ENCODE measurements around the gene CHCHD5. TPM values are rescaled to one million over a fixed set of nuclear protein-coding genes. Genes with fewer than 3 reads are reported as not detected.
A peak's percentile ranks its signal among the peaks of the same experiment; 100 is the strongest.

Gene CHCHD5
- total and polyA plus RNA-seq, 4 donors, result 5.0 to 59.9 (median 21.2) TPM

- Histone ChIP-seq H3K27ac (ENCODE audit: low read depth in 1 of 2, low read length in 2 of 2) (no peak overlapping the region), H3K27me3 (ENCODE audit: control insufficient read depth in 4 of 4, insufficient read depth in 4 of 4, low read length in 3 of 4) (no peaks in the 10 kb centered on the region), H3K9me3 (ENCODE audit: control insufficient read depth in 4 of 4, low read length in 3 of 4) (no peaks in the 10 kb centered on the region), H3K4me1 (ENCODE audit: control insufficient read depth in 4 of 4, insufficient read depth in 4 of 4, low read length in 3 of 4) (peaks cover 0 to 5% (median 2%) of the 10 kb centered on the region in 4 donors), H3K4me3 (ENCODE audit: low read depth in 1 of 3, low read length in 3 of 3) (no peak overlapping the region), H3K36me3 (ENCODE audit: control insufficient read depth in 4 of 4, insufficient read depth in 3 of 4, low read depth in 1 of 4, low read length in 3 of 4) (no peaks in the 10 kb centered on the region), H3K9ac (ENCODE audit: low read depth in 1 of 2, low read length in 2 of 2) (no peak overlapping the region)
- no peak for DNase-seq (ENCODE audit: low spot score)
- 83% methylated on average over 11 of the region's 11 CpGs for whole genome bisulfite sequencing
- TF ChIP-seq REST (IDR thresholded peaks at IDR 0.05) (no peak), MAX (IDR thresholded peaks at IDR 0.05) (no peak), YY1 (IDR thresholded peaks at IDR 0.05) (no peak)
Observed at GRCh38 chr2:112623913-112624777, 39.7 kb downstream of the CHCHD5 start.

- H3K4me1 ChIP-seq (ENCODE audit: control insufficient read depth in 4 of 4, insufficient read depth in 4 of 4, low read length in 3 of 4), result peaks cover 0 to 5% (median 2%) of the 10 kb centered on the region in 4 donors
- H3K27me3 ChIP-seq (ENCODE audit: control insufficient read depth in 4 of 4, insufficient read depth in 4 of 4, low read length in 3 of 4), result no peaks in the 10 kb centered on the region
- H3K27ac ChIP-seq (ENCODE audit: low read depth in 1 of 2, low read length in 2 of 2), result no peak overlapping the region
- 74% methylated on average over 7 of the region's 7 CpGs for WGBS
- no peak overlapping the region for H3K4me3 ChIP-seq (ENCODE audit: low read depth in 1 of 3, low read length in 3 of 3)
- TF ChIP-seq HNF4G (IDR thresholded peaks at IDR 0.05), result no peak
- no peak for TF ChIP-seq JUND (IDR thresholded peaks at IDR 0.05)
- TF ChIP-seq RAD21 (IDR thresholded peaks at IDR 0.05), result no peak
- no peaks in the 10 kb centered on the region for H3K9me3 ChIP-seq (ENCODE audit: control insufficient read depth in 4 of 4, low read length in 3 of 4)
- H3K36me3 ChIP-seq (ENCODE audit: control insufficient read depth in 4 of 4, insufficient read depth in 3 of 4, low read depth in 1 of 4, low read length in 3 of 4), result no peaks in the 10 kb centered on the region
- no peak for DNase-seq (ENCODE audit: low spot score)
- no peak overlapping the region for H3K9ac ChIP-seq (ENCODE audit: low read depth in 1 of 2, low read length in 2 of 2)
Observed at GRCh38 chr2:112625474-112626114, 41.2 kb downstream of the CHCHD5 start.

GRCh38 chr2:112626604-112627059, 42.2 kb downstream of the CHCHD5 start:
- peaks cover 0 to 7% (median 2%) of the 10 kb centered on the region in 4 donors for H3K4me1 ChIP-seq (ENCODE audit: control insufficient read depth in 4 of 4, insufficient read depth in 4 of 4, low read length in 3 of 4)
- no peaks in the 10 kb centered on the region for H3K27me3 ChIP-seq (ENCODE audit: control insufficient read depth in 4 of 4, insufficient read depth in 4 of 4, low read length in 3 of 4)
- H3K4me3 ChIP-seq (ENCODE audit: low read depth in 1 of 3, low read length in 3 of 3), result no peak overlapping the region
- H3K27ac ChIP-seq (ENCODE audit: low read depth in 1 of 2, low read length in 2 of 2), result peak overlapping the region; percentile 19 to 52
- 13% methylated on average over 7 of the region's 7 CpGs for WGBS
- no peak overlapping the region for H3K9ac ChIP-seq (ENCODE audit: low read depth in 1 of 2, low read length in 2 of 2)
- no peak for TF ChIP-seq RXRA (IDR thresholded peaks at IDR 0.05)
- peak; percentile 40 for TF ChIP-seq YY1 (IDR thresholded peaks at IDR 0.05)
- TF ChIP-seq HNF4A (conservative IDR thresholded peaks at IDR 0.05), result no peak
- TF ChIP-seq EGR1 (IDR thresholded peaks at IDR 0.05; ENCODE audit: low read depth in 2 of 2), result no peak
- no peak for TF ChIP-seq ATF3 (IDR thresholded peaks at IDR 0.05)
- TF ChIP-seq RAD21 (IDR thresholded peaks at IDR 0.05), result peak; percentile 93 to 96
- no peak for TF ChIP-seq GABPA (IDR thresholded peaks at IDR 0.05 in 1 of 2, conservative IDR thresholded peaks at IDR 0.05 in 1 of 2)
- TF ChIP-seq FOXA1 (IDR thresholded peaks at IDR 0.05), result no peak
- TF ChIP-seq TAF1 (conservative IDR thresholded peaks at IDR 0.05), result no peak
- TF ChIP-seq ZBTB33 (IDR thresholded peaks at IDR 0.05), result no peak
- no peak for TF ChIP-seq SP1 (IDR thresholded peaks at IDR 0.05)
- TF ChIP-seq MAX (IDR thresholded peaks at IDR 0.05), result no peak
- peak; percentile 83 for TF ChIP-seq CTCF (IDR thresholded peaks at IDR 0.05; ENCODE audit: low read depth, low read length, missing input control)
- no peak for TF ChIP-seq NR2F2 (IDR thresholded peaks at IDR 0.05)
- TF ChIP-seq FOXA2 (IDR thresholded peaks at IDR 0.05), result no peak
- no peak for TF ChIP-seq HNF4G (IDR thresholded peaks at IDR 0.05)
- H3K9me3 ChIP-seq (ENCODE audit: control insufficient read depth in 4 of 4, low read length in 3 of 4), result no peaks in the 10 kb centered on the region
- DNase-seq (ENCODE audit: low spot score), result peak; percentile 68
- H3K36me3 ChIP-seq (ENCODE audit: control insufficient read depth in 4 of 4, insufficient read depth in 3 of 4, low read depth in 1 of 4, low read length in 3 of 4), result no peaks in the 10 kb centered on the region
